Measurements from ENCODE around the gene ABHD17A.
A peak's percentile ranks its signal among the peaks of the same experiment; 100 is the strongest.

Gene ABHD17A

GRCh38 chr19:1860042-1860775 lies 25.1 kb downstream of the ABHD17A start:
- peak overlapping the region; percentile 92 for H3K4me3 ChIP-seq (ENCODE audit: low read depth, low read length)
- no peak for TF ChIP-seq CTCF (IDR thresholded peaks at IDR 0.05; ENCODE audit: insufficient read depth, low read depth, low read length, missing control alignments)
- DNase-seq (ENCODE audit: low read depth), result peak; percentile 49

GRCh38 chr19:1859331-1859781 lies 25.9 kb downstream of the ABHD17A start:
- no peak for TF ChIP-seq CTCF (IDR thresholded peaks at IDR 0.05; ENCODE audit: insufficient read depth, low read depth, low read length, missing control alignments)
- no peak overlapping the region for H3K4me3 ChIP-seq (ENCODE audit: low read depth, low read length)
- DNase-seq (ENCODE audit: low read depth), result no peak

GRCh38 chr19:1858412-1859081 lies 26.7 kb downstream of the ABHD17A start:
- DNase-seq (ENCODE audit: low read depth), result no peak
- H3K4me3 ChIP-seq (ENCODE audit: low read depth, low read length), result no peak overlapping the region
- TF ChIP-seq CTCF (IDR thresholded peaks at IDR 0.05; ENCODE audit: insufficient read depth, low read depth, low read length, missing control alignments), result no peak

- peak overlapping the region; percentile 95 for H3K4me3 ChIP-seq (ENCODE audit: low read depth, low read length)
- no peak for DNase-seq (ENCODE audit: low read depth)
Observed at GRCh38 chr19:1857648-1858326, 27.5 kb downstream of the ABHD17A start.

GRCh38 chr19:1856698-1857603 lies 28.3 kb downstream of the ABHD17A start:
- TF ChIP-seq CTCF (IDR thresholded peaks at IDR 0.05; ENCODE audit: insufficient read depth, low read depth, low read length, missing control alignments), result no peak
- H3K4me3 ChIP-seq (ENCODE audit: low read depth, low read length), result peak overlapping the region; percentile 95
- peak; percentile 84 for DNase-seq (ENCODE audit: low read depth)

More at GRCh38 chr19:1857648-1858326, 27.5 kb downstream of the ABHD17A start:
- TF ChIP-seq CTCF (IDR thresholded peaks at IDR 0.05; ENCODE audit: insufficient read depth, low read depth, low read length, missing control alignments), result no peak

- peak overlapping the region; percentile 95 for H3K4me3 ChIP-seq (ENCODE audit: low read depth, low read length)
- DNase-seq (ENCODE audit: low read depth), result no peak
- TF ChIP-seq CTCF (IDR thresholded peaks at IDR 0.05; ENCODE audit: insufficient read depth, low read depth, low read length, missing control alignments), result no peak
Observed at GRCh38 chr19:1856345-1856697, 29.0 kb downstream of the ABHD17A start.
